HG02840 (cell line): ENCODE data around the gene WDR70.

ENCODE experiments used
- ATAC-seq: cut with Tn5 transposase; IDR thresholded peaks from one replicate; pipeline ENCODE4 v1.9.1; 2021; ENCODE audit warnings: mild to moderate bottlenecking, moderate library complexity, moderate number of reproducible peaks; ENCODE audit not compliant: unreplicated experiment, low FRiP score

The WDR70 gene

GRCh38 chr5:37739817-37740261, 360.7 kb downstream of the WDR70 start:
- no peak for ATAC-seq

DNA sequence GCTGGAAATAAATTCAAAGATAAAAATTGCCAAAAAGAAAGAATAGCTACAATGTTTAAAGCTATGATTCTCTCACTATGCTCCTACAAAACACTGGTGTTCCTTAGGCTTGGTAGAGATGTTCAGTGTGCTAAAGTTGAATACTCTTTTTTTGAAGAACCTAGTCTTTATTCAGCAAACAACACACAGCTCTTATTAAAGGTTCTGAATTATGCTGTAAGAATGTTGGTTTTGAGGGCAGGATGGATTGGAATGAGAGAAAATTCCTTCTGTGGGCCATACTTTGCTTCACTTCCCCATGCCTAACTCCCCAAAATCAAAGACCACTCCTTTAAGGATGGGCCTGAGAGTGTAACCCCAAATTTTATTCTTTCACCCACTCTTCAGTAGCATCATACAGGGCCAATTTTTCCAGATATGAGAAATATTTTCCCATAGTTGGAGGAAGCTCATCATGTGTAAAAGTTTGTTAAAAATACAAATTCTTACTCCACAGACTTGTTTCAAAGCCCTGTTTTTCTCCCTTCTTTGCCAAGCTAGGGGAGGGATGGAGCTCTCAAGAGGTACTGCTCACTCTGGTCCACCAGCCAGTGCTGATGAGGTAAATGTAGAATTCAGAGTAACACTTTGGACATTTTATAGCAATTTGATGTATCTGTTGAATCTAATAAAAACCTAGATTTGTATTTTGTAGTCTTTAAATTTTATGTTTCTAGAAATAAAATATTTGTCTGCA, 361.4 kb downstream of the WDR70 start:
- no peak for ATAC-seq

GRCh38 chr5:37742111-37742510, 363.0 kb downstream of the WDR70 start:
- ATAC-seq, result no peak

GRCh38 chr5:37751227-37751626, 372.1 kb downstream of the WDR70 start:
- ATAC-seq, result no peak

- no peak for ATAC-seq
These were observed 375.9 kb downstream of the WDR70 start for GRCh38 chr5:37754976-37755375.

GRCh38 chr5:37755581-37755980, 376.5 kb downstream of the WDR70 start:
- ATAC-seq, result no peak

DNA sequence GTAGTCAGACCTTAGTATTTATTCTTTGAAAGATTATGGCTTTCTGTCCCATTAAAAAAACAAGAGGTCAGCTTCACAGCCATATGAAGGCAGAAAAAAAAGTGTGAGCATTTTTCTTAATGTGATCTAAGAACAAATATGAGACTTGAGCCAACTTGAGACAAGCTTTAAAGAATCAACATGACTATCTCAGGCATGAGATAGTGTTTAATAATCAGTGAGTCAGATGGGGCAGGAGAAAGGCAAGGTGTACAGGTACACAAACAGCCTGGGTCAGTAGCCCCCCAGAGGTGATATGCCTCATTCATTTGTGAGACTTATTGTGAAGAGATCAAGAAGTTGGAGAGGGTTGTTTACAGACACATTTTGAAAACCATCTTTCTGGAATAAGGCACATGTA, 377.1 kb downstream of the WDR70 start:
- no peak for ATAC-seq

- ATAC-seq, result no peak
These were observed 379.0 kb downstream of the WDR70 start for GRCh38 chr5:37757980-37758582.

- ATAC-seq, result no peak
These were observed 388.1 kb downstream of the WDR70 start for GRCh38 chr5:37767251-37767650.

DNA sequence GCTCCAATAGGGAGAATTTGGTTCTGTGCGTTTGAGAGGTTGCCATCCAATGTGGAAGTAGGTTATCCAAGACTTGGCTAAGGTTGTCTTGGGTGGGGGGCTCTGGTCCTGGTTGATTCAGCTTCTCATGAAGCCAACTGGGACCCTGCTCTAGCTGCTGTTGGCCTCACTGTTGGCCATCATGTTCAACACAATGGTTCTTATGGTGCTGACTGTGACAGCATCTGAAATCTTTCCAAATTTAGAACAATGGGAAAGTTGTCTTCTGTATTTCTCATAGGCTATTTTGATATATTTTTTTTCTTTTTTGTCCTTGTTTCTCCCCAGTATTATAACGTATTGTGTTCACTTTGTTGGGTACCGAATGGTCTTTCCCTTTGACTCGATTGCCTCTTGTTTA, 388.8 kb downstream of the WDR70 start:
- no peak for ATAC-seq

DNA sequence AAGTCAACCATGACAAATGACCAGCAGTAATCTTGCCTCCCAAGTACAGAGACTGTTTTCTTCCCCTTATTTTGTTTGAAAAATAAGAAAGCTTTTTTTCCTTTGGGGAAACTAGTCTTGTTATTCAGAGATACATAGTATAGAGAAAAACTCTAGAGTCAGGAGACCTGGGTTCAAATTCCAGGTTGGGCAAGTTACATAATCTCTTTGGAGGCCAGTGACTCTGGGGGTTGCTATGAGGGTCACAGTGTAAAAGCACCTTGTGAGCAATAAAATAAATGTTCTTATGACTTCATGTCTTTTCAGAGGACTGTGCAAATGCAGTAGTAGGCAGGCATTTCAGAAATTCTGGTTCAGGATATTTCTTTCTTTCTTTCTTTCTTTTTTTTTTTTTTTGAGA, 389.3 kb downstream of the WDR70 start:
- ATAC-seq, result no peak

GRCh38 chr5:37769108-37769507, 390.0 kb downstream of the WDR70 start:
- no peak for ATAC-seq

DNA sequence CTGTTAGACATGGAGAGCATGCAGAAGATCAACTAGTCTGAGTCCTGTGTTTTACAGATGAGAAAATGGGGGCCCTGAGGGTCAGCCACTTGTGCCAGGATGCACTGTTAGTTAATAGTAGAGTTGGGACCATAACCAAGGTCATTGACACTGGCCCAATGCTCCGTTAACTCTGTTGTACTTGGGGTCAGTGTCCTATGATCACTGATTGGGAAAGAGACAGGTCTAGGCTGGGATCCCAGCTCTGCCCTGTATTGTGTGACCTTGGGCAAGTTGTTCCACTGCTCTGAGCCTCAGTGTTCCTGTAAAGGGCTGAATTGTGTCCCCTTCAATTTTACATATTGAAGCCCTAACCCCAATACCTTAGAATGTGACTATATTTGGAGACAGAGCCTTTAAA, 390.7 kb downstream of the WDR70 start:
- no peak for ATAC-seq

DNA sequence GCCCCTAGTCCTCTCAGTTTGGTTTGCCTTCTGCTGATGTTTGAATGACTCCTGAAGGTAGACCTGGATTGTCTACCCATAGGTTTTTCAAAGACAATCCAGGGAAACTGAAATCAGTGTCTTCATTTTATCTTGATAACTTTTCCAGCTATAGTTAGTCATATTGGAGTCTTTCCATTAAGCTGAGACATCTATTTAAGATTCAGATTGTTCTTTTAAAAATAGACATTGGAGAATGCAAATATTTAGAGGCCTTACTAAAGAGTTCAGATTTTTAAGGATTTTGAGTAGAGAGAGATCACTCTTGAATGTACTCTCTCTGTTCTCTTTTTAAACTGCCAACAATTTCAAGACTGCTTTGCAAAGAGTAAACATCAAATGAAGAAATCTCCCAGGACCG, 391.7 kb downstream of the WDR70 start:
- ATAC-seq, result no peak

DNA sequence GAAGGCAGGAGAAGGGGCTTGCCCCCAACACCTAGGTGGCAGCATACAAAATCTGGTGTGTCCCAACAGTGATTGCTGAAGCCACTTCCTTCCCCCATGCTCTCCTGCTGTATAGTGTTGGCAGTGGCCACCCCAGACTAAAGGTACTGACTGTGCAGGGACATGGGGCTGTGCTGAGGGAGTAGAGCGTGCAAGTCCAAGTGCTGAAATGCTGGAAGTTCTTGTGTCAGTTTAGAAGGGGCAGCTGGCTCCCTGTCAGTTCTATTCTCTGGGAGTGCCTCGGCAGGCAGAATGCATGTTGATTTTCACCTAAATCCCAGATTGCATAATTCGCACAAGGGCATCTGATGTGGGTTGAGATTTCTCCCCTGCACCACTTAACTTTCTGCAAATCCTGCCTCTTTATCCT, 392.1 kb downstream of the WDR70 start:
- no peak for ATAC-seq

GRCh38 chr5:37771731-37772130, 392.6 kb downstream of the WDR70 start:
- no peak for ATAC-seq

GRCh38 chr5:37772255-37772654, 393.1 kb downstream of the WDR70 start:
- no peak for ATAC-seq

- no peak for ATAC-seq
These were observed 394.7 kb downstream of the WDR70 start for GRCh38 chr5:37773809-37774208.

- no peak for ATAC-seq
These were observed 395.9 kb downstream of the WDR70 start for GRCh38 chr5:37774912-37775483.

DNA sequence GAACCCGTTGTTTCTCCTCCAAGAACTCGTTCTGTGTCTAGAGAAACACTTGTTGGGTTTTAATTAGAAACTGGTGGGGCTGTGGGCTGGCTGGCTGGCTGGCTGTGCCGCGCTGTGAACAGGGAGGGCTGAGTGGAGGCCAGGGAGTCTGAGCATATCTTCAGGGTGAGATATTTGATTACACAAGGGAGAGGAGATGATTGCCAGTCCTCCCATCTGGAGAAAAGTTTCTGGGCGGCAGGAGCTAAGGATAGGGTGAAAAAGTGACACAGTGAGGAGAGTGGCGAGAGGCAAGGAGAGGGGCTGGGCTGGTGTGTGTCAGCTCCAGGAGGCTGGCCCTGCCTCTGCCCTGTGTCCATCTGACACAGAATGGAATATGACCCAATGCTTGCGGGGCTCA, 397.7 kb downstream of the WDR70 start:
- ATAC-seq, result no peak

DNA sequence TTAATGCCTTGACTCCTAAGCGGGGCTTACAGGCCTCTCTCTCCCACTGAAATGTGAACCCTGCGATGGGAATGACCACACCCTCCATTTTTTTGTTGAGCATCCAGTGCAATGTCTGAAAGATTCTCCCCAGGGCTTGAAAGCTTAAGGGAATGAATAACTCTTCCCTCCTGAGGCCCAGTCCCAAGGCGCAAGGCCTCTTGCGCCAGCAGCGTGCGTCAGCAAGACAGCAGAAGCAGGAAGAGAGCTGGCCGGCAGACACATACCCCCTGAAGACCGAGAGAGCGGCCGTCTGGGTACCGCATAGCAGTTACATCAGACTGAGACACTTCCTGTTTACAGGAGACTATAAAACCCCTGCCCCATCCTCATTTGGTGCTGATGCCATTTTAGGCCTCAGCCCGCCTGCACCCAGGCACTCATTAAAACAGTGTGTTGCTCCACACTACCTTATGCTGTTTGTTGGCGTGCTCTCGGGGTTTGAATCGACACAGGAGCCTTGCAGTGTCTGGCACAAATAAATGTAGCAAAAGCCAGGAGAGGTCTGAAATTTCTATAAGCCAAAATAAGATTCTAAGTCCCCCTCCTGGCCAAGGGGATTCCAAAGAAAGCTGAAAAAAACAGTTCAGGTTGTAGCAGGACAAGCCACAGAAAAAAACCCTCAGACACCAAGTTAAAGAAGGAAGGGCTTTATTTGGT, 398.5 kb downstream of the WDR70 start:
- ATAC-seq, result no peak
